ENCODE measurements around the gene NUPR1. TPM values are rescaled to one million over a fixed set of nuclear protein-coding genes. Genes with fewer than 3 reads are reported as not detected.
A peak's percentile ranks its signal among the peaks of the same experiment; 100 is the strongest.

NUPR1 gene
- total and polyA plus RNA-seq, 3 experiments from 2014 or later, result not detected

- H3K36me3 ChIP-seq (ENCODE audit: insufficient read depth, low read length), result no peaks in the 10 kb centered on the region
- peaks cover 0 to 50% (median 8%) of the 10 kb centered on the region in 3 donors for H3K36me3 Mint-ChIP-seq
- peak overlapping the region; percentile 88 to 98 (median 93) for H3K4me3 Mint-ChIP-seq
- peak overlapping the region; percentile 92 to 100 (median 99) for H3K27ac Mint-ChIP-seq
- H3K9me3 Mint-ChIP-seq, result no peaks in the 10 kb centered on the region
- no peaks in the 10 kb centered on the region for H3K27me3 ChIP-seq (ENCODE audit: insufficient read depth, low read length, poor library complexity, severe bottlenecking)
- H3K4me3 ChIP-seq (ENCODE audit: low read length), result peak overlapping the region; percentile 79
- H3K4me1 ChIP-seq (ENCODE audit: insufficient read depth, low read length), result peaks cover 48% of the 10 kb centered on the region
- POLR2A ChIA-PET, result no interaction called here
- no peaks in the 10 kb centered on the region for H3K9me3 ChIP-seq (ENCODE audit: low read length)
- CTCF ChIA-PET, result no interaction called here
- H3K27me3 Mint-ChIP-seq, result no peaks in the 10 kb centered on the region
- peak overlapping the region; percentile 85 for H3K27ac ChIP-seq (ENCODE audit: low read depth, low read length)
- H3K4me1 Mint-ChIP-seq, result peaks cover 57 to 72% (median 64%) of the 10 kb centered on the region in 3 donors
- no peak for DNase-seq
These were observed 42.7 kb downstream of the NUPR1 start for GRCh38 chr16:28495795-28496749.

- Mint-ChIP-seq H3K4me1 (peaks cover 55 to 71% (median 67%) of the 10 kb centered on the region in 3 donors), H3K4me3 (peak overlapping the region; percentile 88 to 98 (median 93)), H3K27me3 (no peaks in the 10 kb centered on the region), H3K36me3 (peaks cover 0 to 50% (median 8%) of the 10 kb centered on the region in 3 donors), H3K9me3 (no peaks in the 10 kb centered on the region), H3K27ac (peak overlapping the region; percentile 92 to 100 (median 99))
- Histone ChIP-seq H3K27me3 (ENCODE audit: insufficient read depth, low read length, poor library complexity, severe bottlenecking) (no peaks in the 10 kb centered on the region), H3K36me3 (ENCODE audit: insufficient read depth, low read length) (no peaks in the 10 kb centered on the region), H3K27ac (ENCODE audit: low read depth, low read length) (peak overlapping the region; percentile 85), H3K4me1 (ENCODE audit: insufficient read depth, low read length) (peaks cover 49% of the 10 kb centered on the region), H3K4me3 (ENCODE audit: low read length) (peak overlapping the region; percentile 79), H3K9me3 (ENCODE audit: low read length) (no peaks in the 10 kb centered on the region)
- peak in 1 of 5 donors; percentile 15 for DNase-seq
- ChIA-PET POLR2A (interaction anchor here (1.5 to 1.8 kb wide), 2 partner anchors 40 to 59 kb away, joined by 6 to 12 read pairs; partner anchors contain the start of gene SGF29), CTCF (interaction anchor here (1.5 to 1.8 kb wide), 2 partner anchors 8 to 15 kb away, joined by 4 to 7 read pairs; no protein-coding TSS in a partner anchor)
These were observed 43.5 kb downstream of the NUPR1 start for GRCh38 chr16:28495098-28495793.

- CTCF ChIA-PET, result interaction anchor here (1.1 to 2.1 kb wide), 5 partner anchors 9 to 328 kb away, joined by 3 to 8 read pairs (median 5); partner anchors contain the start of gene ATXN2L
- Histone ChIP-seq H3K9me3 (ENCODE audit: low read length) (no peaks in the 10 kb centered on the region), H3K4me3 (ENCODE audit: low read length) (peak within 1 kb of the TSS; percentile 79), H3K4me1 (ENCODE audit: insufficient read depth, low read length) (peaks cover 58% of the 10 kb centered on the region), H3K27ac (ENCODE audit: low read depth, low read length) (peak within 1 kb of the TSS; percentile 85), H3K27me3 (ENCODE audit: insufficient read depth, low read length, poor library complexity, severe bottlenecking) (no peaks in the 10 kb centered on the region), H3K36me3 (ENCODE audit: insufficient read depth, low read length) (no peaks in the 10 kb centered on the region)
- POLR2A ChIA-PET, result interaction anchor here (0.5 to 1.8 kb wide), 8 partner anchors 9 to 352 kb away, joined by 3 to 12 read pairs (median 4); partner anchors contain the start of gene SGF29
- peak within 1 kb of the TSS; percentile 92 to 100 (median 99) for H3K27ac Mint-ChIP-seq
- H3K9me3 Mint-ChIP-seq, result no peaks in the 10 kb centered on the region
- peak; percentile 78 to 96 (median 95) for DNase-seq
- peaks cover 57 to 70% (median 69%) of the 10 kb centered on the region in 3 donors for H3K4me1 Mint-ChIP-seq
- no peaks in the 10 kb centered on the region for H3K27me3 Mint-ChIP-seq
- H3K4me3 Mint-ChIP-seq, result peak within 1 kb of the TSS; percentile 88 to 98 (median 93)
- H3K36me3 Mint-ChIP-seq, result peaks cover 0 to 48% (median 5%) of the 10 kb centered on the region in 3 donors
These were observed 44.5 kb downstream of the NUPR1 start, which contains the start of gene APOBR for GRCh38 chr16:28494121-28494851. TSS of gene APOBR (plus strand) at chr16:28494643. CDS start at chr16:28494682, 39 bp downstream.

GRCh38 chr16:28492511-28492910 is 46.3 kb downstream of the NUPR1 start:
- Histone ChIP-seq H3K4me1 (ENCODE audit: insufficient read depth, low read length) (peaks cover 63% of the 10 kb centered on the region), H3K36me3 (ENCODE audit: insufficient read depth, low read length) (peaks cover 7% of the 10 kb centered on the region), H3K27me3 (ENCODE audit: insufficient read depth, low read length, poor library complexity, severe bottlenecking) (no peaks in the 10 kb centered on the region), H3K9me3 (ENCODE audit: low read length) (no peaks in the 10 kb centered on the region), H3K27ac (ENCODE audit: low read depth, low read length) (peak overlapping the region; percentile 93), H3K4me3 (ENCODE audit: low read length) (peak overlapping the region; percentile 96)
- peaks cover 0 to 51% (median 7%) of the 10 kb centered on the region in 3 donors for H3K36me3 Mint-ChIP-seq
- DNase-seq, result no peak
- ChIA-PET POLR2A (interaction anchor here (0.5 to 1.1 kb wide), 7 partner anchors 11 to 354 kb away, joined by 3 to 6 read pairs (median 4); partner anchors contain the start of genes SGF29 and TUFM), CTCF (interaction anchor here (1.4 to 2.1 kb wide), 3 partner anchors 59 to 330 kb away, joined by 3 to 6 read pairs (median 5); partner anchors contain the start of genes ATXN2L and SGF29)
- H3K27ac Mint-ChIP-seq, result peak overlapping the region; percentile 99 to 100 (median 100)
- peak overlapping the region; percentile 98 to 99 (median 98) for H3K4me3 Mint-ChIP-seq
- no peaks in the 10 kb centered on the region for H3K27me3 Mint-ChIP-seq
- peaks cover 60 to 81% (median 73%) of the 10 kb centered on the region in 3 donors for H3K4me1 Mint-ChIP-seq
- no peaks in the 10 kb centered on the region for H3K9me3 Mint-ChIP-seq

GRCh38 chr16:28491970-28492474 is 46.8 kb downstream of the NUPR1 start, which contains the start of gene CLN3:
TSS of gene CLN3 (minus strand) at chr16:28492074. CDS start at chr16:28491759, 315 bp downstream.
- H3K4me1 ChIP-seq (ENCODE audit: insufficient read depth, low read length), result peaks cover 61% of the 10 kb centered on the region
- Mint-ChIP-seq H3K4me1 (peaks cover 59 to 81% (median 68%) of the 10 kb centered on the region in 3 donors), H3K27ac (peak within 1 kb of the TSS; percentile 99 to 100 (median 100)), H3K4me3 (peak within 1 kb of the TSS; percentile 98 to 99 (median 98)), H3K36me3 (peaks cover 0 to 51% (median 7%) of the 10 kb centered on the region in 3 donors), H3K27me3 (no peaks in the 10 kb centered on the region), H3K9me3 (no peaks in the 10 kb centered on the region)
- H3K9me3 ChIP-seq (ENCODE audit: low read length), result no peaks in the 10 kb centered on the region
- ChIA-PET POLR2A (interaction anchor here (0.5 to 1.1 kb wide), 10 partner anchors 10 to 498 kb away, joined by 3 to 6 read pairs (median 4); partner anchors contain the start of genes ATXN2L, SGF29 and TUFM), CTCF (interaction anchor here (0.6 to 1.5 kb wide), 3 partner anchors 60 to 1406 kb away, joined by 3 to 6 read pairs (median 3); partner anchors contain the start of gene SGF29)
- H3K36me3 ChIP-seq (ENCODE audit: insufficient read depth, low read length), result peaks cover 12% of the 10 kb centered on the region
- peak within 1 kb of the TSS; percentile 93 for H3K27ac ChIP-seq (ENCODE audit: low read depth, low read length)
- peak; percentile 77 to 93 (median 91) for DNase-seq
- H3K27me3 ChIP-seq (ENCODE audit: insufficient read depth, low read length, poor library complexity, severe bottlenecking), result no peaks in the 10 kb centered on the region
- peak within 1 kb of the TSS; percentile 96 for H3K4me3 ChIP-seq (ENCODE audit: low read length)

GRCh38 chr16:28491230-28491969 is 47.4 kb downstream of the NUPR1 start:
- H3K36me3 Mint-ChIP-seq, result peaks cover 0 to 50% (median 7%) of the 10 kb centered on the region in 3 donors

More at GRCh38 chr16:28491230-28491969, 47.4 kb downstream of the NUPR1 start:
- Mint-ChIP-seq H3K4me3 (peak overlapping the region; percentile 98 to 99 (median 98)), H3K27ac (peak overlapping the region; percentile 99 to 100 (median 100)), H3K9me3 (no peaks in the 10 kb centered on the region), H3K27me3 (no peaks in the 10 kb centered on the region), H3K4me1 (peaks cover 53 to 76% (median 62%) of the 10 kb centered on the region in 3 donors)
- peak overlapping the region; percentile 96 for H3K4me3 ChIP-seq (ENCODE audit: low read length)
- POLR2A ChIA-PET, result interaction anchor here (0.6 to 1.1 kb wide), 8 partner anchors 12 to 499 kb away, joined by 3 to 6 read pairs (median 4); partner anchors contain the start of genes ATXN2L and TUFM
- H3K27ac ChIP-seq (ENCODE audit: low read depth, low read length), result peak overlapping the region; percentile 93
- DNase-seq, result peak in 1 of 5 donors; percentile 7
- peaks cover 55% of the 10 kb centered on the region for H3K4me1 ChIP-seq (ENCODE audit: insufficient read depth, low read length)
- CTCF ChIA-PET, result interaction anchor here (0.6 to 1.4 kb wide), 2 partner anchors 62 to 1407 kb away, joined by 3 to 6 read pairs; partner anchors contain the start of gene SGF29
- no peaks in the 10 kb centered on the region for H3K9me3 ChIP-seq (ENCODE audit: low read length)
- peaks cover 15% of the 10 kb centered on the region for H3K36me3 ChIP-seq (ENCODE audit: insufficient read depth, low read length)
- no peaks in the 10 kb centered on the region for H3K27me3 ChIP-seq (ENCODE audit: insufficient read depth, low read length, poor library complexity, severe bottlenecking)

Data from CD8-positive, alpha-beta memory T cell (primary cell).